Measurements from ENCODE around the gene SEMA5A.

- TF ChIP-seq RELA (CRISPR knock-in tag; IDR thresholded peaks at IDR 0.05; ENCODE audit: borderline replicate concordance): no peak
- TF ChIP-seq CREB1 (CRISPR knock-in tag; IDR thresholded peaks at IDR 0.05): no peak
- no peak for TF ChIP-seq CTCF (IDR thresholded peaks at IDR 0.05)
- TF ChIP-seq ELF4 (CRISPR knock-in tag; IDR thresholded peaks at IDR 0.05; ENCODE audit: low read depth): no peak
- no peak for TF ChIP-seq NR3C1 (CRISPR knock-in tag; conservative IDR thresholded peaks at IDR 0.05; ENCODE audit: low read depth)
- TF ChIP-seq PRRX2 (CRISPR knock-in tag; IDR thresholded peaks at IDR 0.05): no peak
- TF ChIP-seq ZNF512 (CRISPR knock-in tag; IDR thresholded peaks at IDR 0.05; ENCODE audit: borderline replicate concordance): no peak
Measured at GRCh38 chr5:9502864-9503263, 43.0 kb downstream of the SEMA5A start.

All from WTC11 (cell line).